Stimulated activated CD4-positive, alpha-beta T cell treated with anti-CD3 and anti-CD28 coated beads, TNF-alpha, amount 100 ng/mL, for 24 hours (primary cell): ENCODE data around the gene PTPRN2.

Source experiments
- DNase-seq, 3 experiments: peaks; one replicate each; pipeline ENCODE4 v3.0.0-alpha.2; 2020; ENCODE audit warnings: low read depth in 3 of 3

The PTPRN2 gene

GRCh38 chr7:157886711-157887110, 700.9 kb downstream of the PTPRN2 start:
- no peak for DNase-seq

DNA sequence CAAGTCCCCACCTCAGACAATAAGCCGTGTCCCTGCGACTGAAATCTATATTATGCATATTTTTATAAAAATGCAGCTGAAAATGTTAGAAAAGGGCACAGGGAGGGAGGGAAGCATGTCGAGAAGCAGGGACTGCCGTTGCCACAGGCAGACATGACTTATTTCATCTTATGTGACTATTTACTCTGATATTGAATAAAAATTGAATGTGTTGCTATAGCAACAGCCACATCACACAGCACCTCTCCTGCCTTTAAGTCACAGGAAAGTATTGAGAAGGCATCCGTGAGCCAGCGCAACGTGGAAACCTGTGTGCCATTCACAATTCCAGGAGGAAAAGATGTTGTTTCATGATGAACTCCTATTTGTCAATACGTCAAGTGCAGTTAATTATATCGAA, 701.4 kb downstream of the PTPRN2 start:
- no peak for DNase-seq

DNA sequence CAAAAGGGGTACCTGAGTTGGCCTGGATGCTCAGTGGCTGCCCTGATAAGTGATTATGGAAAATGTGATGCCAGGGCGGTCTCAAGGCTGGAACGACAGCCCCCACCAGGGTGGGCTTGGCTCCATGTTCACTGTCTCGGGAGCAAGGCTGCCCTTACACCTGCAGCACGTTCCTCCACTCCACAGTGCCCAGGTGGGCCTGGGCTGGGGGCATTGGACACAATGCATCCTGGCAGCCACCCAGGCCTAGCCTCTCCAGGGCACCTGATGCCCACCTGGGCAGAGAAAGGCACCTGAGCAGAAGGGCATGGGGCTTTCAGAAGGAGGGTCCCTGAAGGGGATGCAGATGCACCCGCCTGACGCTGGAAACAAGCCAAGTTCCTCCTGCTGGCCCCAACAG, 702.5 kb downstream of the PTPRN2 start:
- no peak for DNase-seq

DNA sequence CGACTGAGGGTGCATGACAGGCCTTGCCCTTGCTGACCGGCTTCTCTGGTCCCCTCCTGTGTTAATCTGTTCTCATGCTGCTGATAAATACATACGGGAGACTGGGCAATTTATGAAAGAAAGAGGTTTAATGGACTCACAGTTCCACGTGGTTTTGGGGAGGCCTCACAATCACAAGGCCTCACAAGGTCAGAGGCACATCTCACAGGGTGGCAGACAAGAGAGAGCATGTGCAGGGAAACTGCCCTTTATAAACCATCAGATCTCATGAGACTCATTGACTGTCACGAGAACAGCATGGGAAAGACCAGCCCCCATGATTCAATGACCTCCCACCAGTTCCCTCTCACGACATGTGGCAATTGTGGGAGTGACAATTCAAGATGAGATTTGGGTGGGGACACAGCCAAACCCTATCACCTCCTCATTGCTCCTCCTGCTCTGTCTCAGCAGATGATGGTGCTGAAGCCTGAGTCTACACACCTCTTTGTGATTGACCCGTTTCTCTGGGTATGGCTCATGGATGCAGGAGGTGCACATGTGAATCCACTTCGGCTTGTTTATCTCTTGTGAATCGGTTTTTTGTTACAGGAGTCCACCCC, 703.1 kb downstream of the PTPRN2 start:
- no peak for DNase-seq

- DNase-seq = no peak
Measured at GRCh38 chr7:157881048-157881771, 706.4 kb downstream of the PTPRN2 start.

- no peak for DNase-seq
Measured at GRCh38 chr7:157879391-157879790, 708.2 kb downstream of the PTPRN2 start.

DNA sequence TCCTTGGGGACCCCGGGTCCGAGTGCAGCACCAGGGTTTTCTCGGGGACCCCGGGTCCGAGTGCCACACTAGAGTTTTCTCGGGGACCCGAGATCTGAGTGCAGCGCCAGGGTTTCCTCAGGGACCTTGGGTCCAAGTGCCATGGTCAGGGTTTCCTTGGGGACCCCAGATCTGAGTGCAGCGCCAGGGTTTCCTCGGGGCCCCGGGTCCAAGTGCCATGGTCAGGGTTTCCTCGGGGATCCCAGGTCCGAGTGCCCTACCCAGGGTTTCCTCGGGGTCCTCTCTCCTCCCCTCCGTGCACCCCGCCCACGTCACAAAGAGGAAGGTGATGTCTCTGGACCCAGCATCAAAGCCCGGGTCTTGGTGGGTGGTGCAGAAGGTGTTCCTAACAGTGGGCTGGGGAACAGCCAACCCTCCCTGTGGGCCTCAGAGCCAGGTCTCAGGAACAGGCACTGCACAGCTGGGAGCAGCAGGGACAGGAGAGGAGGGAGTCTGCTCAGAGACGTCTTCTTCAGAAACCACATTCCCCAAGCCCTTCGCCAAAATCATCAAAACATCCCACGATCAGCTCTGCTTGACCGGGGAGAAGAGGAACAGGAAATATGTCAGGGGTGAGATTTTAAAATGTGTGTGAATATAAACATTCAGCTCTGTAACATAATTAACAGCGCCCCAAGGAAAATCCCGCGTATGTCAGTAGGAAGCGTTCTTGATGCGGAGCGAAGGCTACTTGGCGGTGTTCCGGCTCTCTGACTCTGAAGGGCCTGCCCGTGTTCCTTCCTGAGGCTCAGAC, 710.1 kb downstream of the PTPRN2 start:
- no peak for DNase-seq

- no peak for DNase-seq
Measured at GRCh38 chr7:157876469-157877285, 710.9 kb downstream of the PTPRN2 start.

- peak; percentile 22 to 40 (median 37) for DNase-seq
Measured at GRCh38 chr7:157875230-157876179, 712.1 kb downstream of the PTPRN2 start.

DNA sequence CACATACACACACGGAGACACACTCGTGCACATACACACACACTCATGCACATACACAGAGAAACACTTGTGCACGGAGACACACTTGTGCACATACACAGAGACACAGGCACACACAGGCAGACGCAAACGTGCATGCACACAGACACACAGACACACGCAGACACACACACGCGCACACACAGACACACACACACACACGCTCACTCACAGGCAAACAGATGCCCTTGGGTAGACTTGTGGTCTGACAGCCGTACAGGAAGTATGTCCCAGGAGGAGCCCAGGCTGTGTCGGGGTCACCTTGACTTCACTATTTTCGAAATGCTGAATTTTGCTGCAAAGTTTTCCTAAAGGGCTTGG, 712.8 kb downstream of the PTPRN2 start:
- DNase-seq = no peak

DNA sequence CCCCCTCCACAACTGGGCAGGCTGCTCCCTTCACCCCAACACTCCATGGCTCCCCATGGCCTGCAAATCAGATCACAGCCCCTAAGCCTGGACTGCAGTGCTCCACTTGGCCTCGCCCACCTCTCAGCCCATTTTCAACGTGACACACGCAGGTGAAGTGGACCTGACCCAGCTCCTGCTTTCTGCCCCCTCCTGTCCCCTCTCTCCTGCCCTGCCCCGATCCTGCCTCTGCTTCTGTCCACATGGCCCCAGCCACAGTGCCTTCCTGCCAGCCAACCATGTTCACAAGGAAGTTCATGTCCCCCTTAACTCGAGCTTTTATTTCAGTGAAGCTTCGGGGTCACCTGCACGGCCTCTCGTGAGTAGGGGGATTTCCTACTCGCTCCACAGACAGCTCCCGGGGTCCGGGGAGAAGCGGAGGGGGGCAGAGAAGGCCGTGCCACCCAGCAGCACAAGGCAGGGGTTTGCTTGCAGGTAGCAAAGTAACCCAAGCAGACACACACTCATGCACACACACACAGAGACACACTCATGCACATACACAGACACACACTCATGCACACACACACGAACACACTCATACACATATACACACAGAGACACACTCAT, 713.3 kb downstream of the PTPRN2 start:
- no peak for DNase-seq

GRCh38 chr7:157873664-157874063, 714.0 kb downstream of the PTPRN2 start:
- no peak for DNase-seq

GRCh38 chr7:157873181-157873580, 714.4 kb downstream of the PTPRN2 start:
- no peak for DNase-seq

DNA sequence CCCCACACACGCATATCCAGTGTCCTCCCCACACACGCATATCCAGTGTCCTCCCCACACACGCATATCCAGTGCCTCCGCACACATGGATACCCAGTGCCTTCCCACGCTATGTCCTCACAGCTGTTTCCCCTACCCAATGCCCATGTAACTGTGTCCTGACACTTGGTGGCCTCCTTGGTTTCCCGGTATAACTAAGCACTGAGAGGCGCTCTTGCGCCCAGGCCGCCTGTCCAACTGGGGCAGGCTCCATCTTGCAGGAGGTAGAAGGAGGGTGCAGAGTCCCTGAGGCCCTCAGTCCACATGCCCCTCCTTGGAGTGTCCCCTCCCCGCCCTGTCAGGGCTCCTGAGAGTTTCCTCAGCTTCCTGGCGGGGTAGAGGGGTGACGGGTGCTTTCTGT, 715.2 kb downstream of the PTPRN2 start:
- no peak for DNase-seq

- DNase-seq = no peak
Measured at GRCh38 chr7:157871681-157872080, 715.9 kb downstream of the PTPRN2 start.

DNA sequence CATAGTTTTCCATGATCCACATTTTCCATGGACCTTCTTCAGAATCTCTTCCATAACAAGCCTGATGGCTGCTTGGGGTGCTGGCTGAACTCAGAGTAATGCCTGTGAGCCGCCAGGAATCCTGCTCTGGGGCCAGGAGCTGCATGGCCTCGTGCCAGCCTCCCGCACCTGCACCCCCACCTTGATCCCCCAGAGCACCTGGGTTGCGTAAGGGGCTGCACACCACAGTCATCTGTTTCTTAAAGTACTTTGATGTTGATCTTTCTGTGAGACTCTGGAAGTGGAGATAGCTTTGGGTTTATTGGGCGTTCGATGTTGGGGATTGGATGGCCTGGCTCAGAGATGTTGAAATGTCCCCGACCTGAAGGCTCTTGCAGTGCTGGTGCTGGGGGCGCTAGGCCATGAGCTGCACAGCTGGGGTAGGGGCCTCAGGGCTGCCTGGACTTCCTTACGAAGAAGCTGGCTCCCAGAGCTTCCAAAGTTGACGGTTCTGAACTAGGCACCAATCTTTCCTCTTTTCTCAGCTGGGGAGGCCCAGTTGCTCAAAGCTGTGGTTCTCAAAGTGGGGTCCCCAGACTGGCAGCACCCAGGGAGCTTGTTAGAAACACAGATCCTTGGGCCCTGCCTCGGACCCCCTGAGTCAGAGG, 716.9 kb downstream of the PTPRN2 start:
- DNase-seq = no peak

DNA sequence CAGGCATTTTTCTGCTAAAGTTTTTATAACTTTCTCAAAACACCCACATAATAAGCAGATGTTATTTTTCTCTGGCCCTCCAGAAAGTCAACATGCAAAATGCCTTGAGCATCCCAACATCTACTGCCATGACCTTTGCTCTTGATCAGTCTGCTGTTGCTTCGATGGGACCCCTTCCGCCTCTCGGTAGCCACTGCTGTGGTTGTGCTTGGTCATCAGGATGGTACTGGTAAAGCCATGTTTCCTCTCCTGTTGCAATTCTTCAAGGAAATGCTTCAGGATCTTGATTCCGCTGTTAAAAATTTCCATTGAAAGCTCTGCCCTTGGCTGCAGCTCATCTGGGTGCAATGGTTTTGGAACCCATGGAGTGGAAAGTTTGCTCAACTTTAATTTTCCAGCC, 717.8 kb downstream of the PTPRN2 start:
- no peak for DNase-seq

DNA sequence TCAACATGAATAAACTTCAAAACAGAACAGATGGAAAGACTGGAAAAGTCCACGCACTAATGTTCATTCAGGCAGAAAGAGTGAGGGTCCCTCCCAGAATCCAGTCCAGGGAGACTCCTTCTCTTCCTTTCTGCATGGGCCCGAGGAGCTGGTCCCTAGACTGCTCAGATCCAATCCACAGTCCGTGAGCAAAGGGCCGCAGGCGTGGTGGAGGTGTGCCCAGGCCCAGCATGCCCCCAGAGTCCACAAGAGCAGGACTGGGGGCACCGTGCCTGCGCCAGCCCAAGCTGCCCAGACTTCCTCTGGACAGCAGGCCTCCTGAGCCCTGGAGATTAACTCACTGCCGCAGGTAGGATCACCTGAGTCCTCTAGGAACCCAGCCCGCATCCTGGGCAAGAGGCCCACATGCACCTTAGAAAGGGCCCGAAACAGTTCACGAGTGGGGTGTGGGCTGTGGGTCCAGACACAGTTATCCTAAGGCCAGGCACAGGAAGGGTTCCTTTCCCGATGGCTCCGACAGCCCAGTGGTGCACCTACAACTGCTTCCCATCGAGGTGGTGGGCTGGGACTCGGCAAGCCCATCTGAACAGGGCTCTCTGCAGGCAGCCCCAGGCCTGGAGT, 719.8 kb downstream of the PTPRN2 start:
- no peak for DNase-seq

- DNase-seq = no peak
Measured at GRCh38 chr7:157866336-157866924, 721.2 kb downstream of the PTPRN2 start.
